Measurements from ENCODE around the gene TUBB1.

The TUBB1 gene

DNA sequence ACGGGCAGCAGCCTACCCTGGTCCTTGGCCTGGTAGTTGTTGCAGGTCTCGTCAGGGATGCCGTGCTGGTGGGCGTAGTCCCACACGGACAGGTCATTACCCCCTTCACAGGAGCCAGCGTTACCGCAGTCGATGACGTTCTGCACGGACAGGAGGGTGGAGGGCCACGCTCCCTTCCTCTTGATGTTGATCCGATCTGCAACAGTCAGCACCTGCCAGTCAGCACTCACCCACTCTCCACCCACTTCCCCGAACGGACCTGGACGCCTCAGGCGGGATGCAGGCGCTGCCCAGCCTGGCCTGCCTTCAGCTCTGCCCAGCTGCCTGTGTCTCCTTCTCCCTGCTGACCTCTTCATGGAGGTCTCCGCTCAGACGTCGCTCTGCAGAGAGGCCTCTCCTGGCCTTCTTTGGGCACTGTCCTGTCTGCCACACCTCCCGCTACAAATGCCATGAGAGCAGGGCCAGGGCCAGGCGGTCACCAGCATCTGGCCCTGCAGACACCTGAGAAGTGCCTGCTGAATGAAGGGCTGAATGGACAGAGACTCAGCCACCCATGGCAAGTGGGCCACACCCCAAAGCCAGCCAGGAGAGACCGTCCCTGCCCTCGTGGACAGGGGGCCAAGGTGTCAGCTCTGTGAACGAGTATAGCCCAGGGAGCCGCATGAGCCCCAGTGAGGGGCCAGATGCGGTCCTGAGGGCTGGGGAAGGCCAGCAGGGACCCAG is 17.6 kb upstream of the TUBB1 start:
- TF ChIP-seq, protein P1, sequence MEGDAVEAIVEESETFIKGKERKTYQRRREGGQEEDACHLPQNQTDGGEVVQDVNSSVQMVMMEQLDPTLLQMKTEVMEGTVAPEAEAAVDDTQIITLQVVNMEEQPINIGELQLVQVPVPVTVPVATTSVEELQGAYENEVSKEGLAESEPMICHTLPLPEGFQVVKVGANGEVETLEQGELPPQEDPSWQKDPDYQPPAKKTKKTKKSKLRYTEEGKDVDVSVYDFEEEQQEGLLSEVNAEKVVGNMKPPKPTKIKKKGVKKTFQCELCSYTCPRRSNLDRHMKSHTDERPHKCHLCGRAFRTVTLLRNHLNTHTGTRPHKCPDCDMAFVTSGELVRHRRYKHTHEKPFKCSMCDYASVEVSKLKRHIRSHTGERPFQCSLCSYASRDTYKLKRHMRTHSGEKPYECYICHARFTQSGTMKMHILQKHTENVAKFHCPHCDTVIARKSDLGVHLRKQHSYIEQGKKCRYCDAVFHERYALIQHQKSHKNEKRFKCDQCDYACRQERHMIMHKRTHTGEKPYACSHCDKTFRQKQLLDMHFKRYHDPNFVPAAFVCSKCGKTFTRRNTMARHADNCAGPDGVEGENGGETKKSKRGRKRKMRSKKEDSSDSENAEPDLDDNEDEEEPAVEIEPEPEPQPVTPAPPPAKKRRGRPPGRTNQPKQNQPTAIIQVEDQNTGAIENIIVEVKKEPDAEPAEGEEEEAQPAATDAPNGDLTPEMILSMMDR (conservative IDR thresholded peaks at IDR 0.05; ENCODE audit: low read length), result no peak
- no peak for TF ChIP-seq EZH2phosphoT487 (IDR thresholded peaks at IDR 0.05; ENCODE audit: borderline replicate concordance)
- no peaks in the 10 kb centered on the region for H3K27me3 ChIP-seq (ENCODE audit: insufficient read depth, low read length, poor library complexity, severe bottlenecking)
- no peak overlapping the region for H3K9ac ChIP-seq (ENCODE audit: low read depth, low read length, poor library complexity, severe bottlenecking)
- H3K9me3 ChIP-seq (ENCODE audit: insufficient read depth, low read depth, low read length), result no peaks in the 10 kb centered on the region
- H4K20me1 ChIP-seq (ENCODE audit: insufficient read depth, low read length, poor library complexity, severe bottlenecking), result no peaks in the 10 kb centered on the region
- no peaks in the 10 kb centered on the region for H3K9me2 ChIP-seq (replicated peaks; ENCODE audit: low read depth, low read length)
- H3F3A ChIP-seq (ENCODE audit: low read depth), result no peaks in the 10 kb centered on the region
- H3K36me3 ChIP-seq (ENCODE audit: insufficient read depth, low read length), result no peaks in the 10 kb centered on the region
- no peak overlapping the region for H3K4me3 ChIP-seq (ENCODE audit: low read length, poor library complexity, severe bottlenecking)
- H2AFZ ChIP-seq (ENCODE audit: low read length), result no peak overlapping the region
- no peaks in the 10 kb centered on the region for H3K79me2 ChIP-seq (ENCODE audit: insufficient read depth, low read length)
- H3K4me1 ChIP-seq (ENCODE audit: insufficient read depth, low read length, poor library complexity, severe bottlenecking), result peaks cover 13% of the 10 kb centered on the region
- no peak overlapping the region for H3K4me2 ChIP-seq (ENCODE audit: low read depth, low read length, poor library complexity, severe bottlenecking)

DNA sequence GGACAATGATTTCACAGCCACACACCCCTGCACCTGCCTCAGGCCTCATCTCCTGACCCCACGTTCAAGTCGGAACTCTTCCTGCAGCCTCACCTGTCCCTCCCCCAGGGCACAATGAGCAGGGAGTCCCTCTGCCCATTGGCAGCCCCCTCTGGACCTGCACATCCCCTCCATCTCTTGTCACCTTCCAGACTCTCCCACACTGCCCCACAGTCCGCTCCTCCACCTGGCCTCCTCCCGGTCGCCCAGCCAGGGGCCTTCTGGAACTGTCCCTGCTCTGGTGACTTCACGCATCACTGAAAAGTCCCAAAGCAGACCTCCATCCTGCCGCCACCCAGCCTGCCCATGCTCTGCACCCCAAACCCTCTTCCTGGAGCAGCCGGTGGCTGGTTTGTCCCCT is 16.8 kb upstream of the TUBB1 start:
- H2AFZ ChIP-seq (ENCODE audit: low read length), result no peak overlapping the region
- H4K20me1 ChIP-seq (ENCODE audit: insufficient read depth, low read length, poor library complexity, severe bottlenecking), result no peaks in the 10 kb centered on the region
- H3K27me3 ChIP-seq (ENCODE audit: insufficient read depth, low read length, poor library complexity, severe bottlenecking), result no peaks in the 10 kb centered on the region
- no peak overlapping the region for H3K4me2 ChIP-seq (ENCODE audit: low read depth, low read length, poor library complexity, severe bottlenecking)
- no peaks in the 10 kb centered on the region for H3K9me2 ChIP-seq (replicated peaks; ENCODE audit: low read depth, low read length)
- no peak for TF ChIP-seq EZH2phosphoT487 (IDR thresholded peaks at IDR 0.05; ENCODE audit: borderline replicate concordance)
- TF ChIP-seq, protein P1 (conservative IDR thresholded peaks at IDR 0.05; ENCODE audit: low read length), result no peak
- no peak overlapping the region for H3K4me3 ChIP-seq (ENCODE audit: low read length, poor library complexity, severe bottlenecking)
- H3K9me3 ChIP-seq (ENCODE audit: insufficient read depth, low read depth, low read length), result no peaks in the 10 kb centered on the region
- peaks cover 13% of the 10 kb centered on the region for H3K4me1 ChIP-seq (ENCODE audit: insufficient read depth, low read length, poor library complexity, severe bottlenecking)
- no peaks in the 10 kb centered on the region for H3K36me3 ChIP-seq (ENCODE audit: insufficient read depth, low read length)
- no peaks in the 10 kb centered on the region for H3F3A ChIP-seq (ENCODE audit: low read depth)
- no peak overlapping the region for H3K9ac ChIP-seq (ENCODE audit: low read depth, low read length, poor library complexity, severe bottlenecking)
- H3K79me2 ChIP-seq (ENCODE audit: insufficient read depth, low read length), result no peaks in the 10 kb centered on the region

DNA sequence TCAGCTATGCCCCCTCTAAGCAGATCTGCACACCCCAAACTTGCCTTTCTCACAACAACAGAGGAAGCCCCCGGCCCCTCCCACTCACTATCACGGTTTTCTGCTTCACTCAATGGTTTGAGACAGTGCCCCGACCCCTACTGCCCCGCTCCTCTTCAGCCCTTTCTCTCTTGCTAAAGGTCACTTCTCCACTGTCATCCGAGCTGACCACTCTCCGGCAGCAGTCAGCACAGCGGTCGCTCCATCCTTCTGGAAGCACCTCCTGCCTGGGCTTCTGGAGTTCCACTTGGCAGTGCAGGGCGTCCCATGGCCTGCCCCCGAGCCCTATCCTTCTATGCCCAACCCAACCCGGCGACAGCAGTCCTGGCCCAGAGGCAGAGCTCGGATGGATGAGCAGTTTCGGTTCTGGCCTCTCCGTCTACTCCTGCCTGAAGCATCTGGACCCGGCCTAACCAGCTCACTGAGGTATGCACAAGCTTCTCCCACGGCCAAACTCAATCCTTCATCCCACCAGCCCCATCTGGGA is 16.3 kb upstream of the TUBB1 start:
- Histone ChIP-seq H3K9ac (ENCODE audit: low read depth, low read length, poor library complexity, severe bottlenecking) (no peak overlapping the region), H4K20me1 (ENCODE audit: insufficient read depth, low read length, poor library complexity, severe bottlenecking) (no peaks in the 10 kb centered on the region), H3K9me3 (ENCODE audit: insufficient read depth, low read depth, low read length) (no peaks in the 10 kb centered on the region), H3K27me3 (ENCODE audit: insufficient read depth, low read length, poor library complexity, severe bottlenecking) (no peaks in the 10 kb centered on the region), H3K4me2 (ENCODE audit: low read depth, low read length, poor library complexity, severe bottlenecking) (no peak overlapping the region), H2AFZ (ENCODE audit: low read length) (no peak overlapping the region), H3K9me2 (replicated peaks; ENCODE audit: low read depth, low read length) (no peaks in the 10 kb centered on the region), H3F3A (ENCODE audit: low read depth) (no peaks in the 10 kb centered on the region), H3K4me1 (ENCODE audit: insufficient read depth, low read length, poor library complexity, severe bottlenecking) (peaks cover 13% of the 10 kb centered on the region), H3K79me2 (ENCODE audit: insufficient read depth, low read length) (no peaks in the 10 kb centered on the region), H3K4me3 (ENCODE audit: low read length, poor library complexity, severe bottlenecking) (no peak overlapping the region), H3K36me3 (ENCODE audit: insufficient read depth, low read length) (no peaks in the 10 kb centered on the region)
- TF ChIP-seq EZH2phosphoT487 (IDR thresholded peaks at IDR 0.05; ENCODE audit: borderline replicate concordance), result no peak
- TF ChIP-seq, protein P1 (conservative IDR thresholded peaks at IDR 0.05; ENCODE audit: low read length), result no peak

Data from Loucy (cell line).